CD4-positive, alpha-beta T cell treated with Interleukin-15 for 4 hours (primary cell): ENCODE measurements around the gene NKX3-2.
A peak's percentile ranks its signal among the peaks of the same experiment; 100 is the strongest.
"Not testable (repeated sequence)": the region's sequence is repeated elsewhere in the genome, so short reads cannot be mapped to it uniquely, and the experiment has no call there.

Experiments
- DNase-seq: peaks from one replicate; pipeline ENCODE4 v3.0.0-alpha.2; 2020; ENCODE audit warnings: low spot score

The NKX3-2 gene

DNA sequence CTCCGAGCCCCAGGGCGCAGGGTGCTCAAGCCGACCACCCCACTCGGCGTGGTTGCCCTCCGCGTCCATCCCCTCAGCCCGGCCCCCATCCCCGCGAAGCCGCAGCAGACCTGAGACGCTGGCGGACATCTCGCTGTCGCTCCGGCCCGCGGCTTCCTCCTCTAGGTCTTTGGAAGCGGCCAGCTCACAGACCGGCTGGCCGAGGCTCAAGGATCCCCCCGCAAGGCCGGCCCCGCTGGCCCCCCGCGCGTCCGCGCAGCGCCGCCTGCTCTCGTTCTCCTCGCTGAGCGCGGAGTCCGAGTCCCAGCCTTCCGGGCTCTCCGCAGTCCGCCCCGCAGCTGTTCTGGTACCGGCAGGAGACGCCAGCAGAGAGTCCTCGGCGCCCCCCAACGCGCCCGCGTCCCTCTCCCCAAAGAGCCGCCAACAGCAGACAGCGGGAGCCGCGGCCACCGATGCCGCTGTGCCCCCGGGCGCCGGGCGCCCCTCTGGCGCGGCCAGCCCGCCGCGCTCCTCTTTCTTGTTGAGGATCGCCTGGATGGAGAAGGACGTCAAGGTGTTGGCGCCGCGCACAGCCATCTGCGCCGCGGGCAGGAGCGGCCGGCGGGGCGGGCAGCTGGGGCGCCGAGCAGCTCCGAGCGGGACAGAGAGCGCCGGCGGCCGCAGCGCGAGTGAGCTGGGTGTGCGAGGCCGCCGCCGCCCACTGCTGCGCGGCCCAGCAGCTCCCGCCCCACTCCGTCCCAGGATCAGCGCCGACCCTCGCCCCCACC, at the start of gene NKX3-2:
Gene NKX3-2 (minus strand): TSS at position 670 of the 767 bp plus-strand sequence. CDS start 94 bp downstream, at position 576.
- DNase-seq: no peak

DNA sequence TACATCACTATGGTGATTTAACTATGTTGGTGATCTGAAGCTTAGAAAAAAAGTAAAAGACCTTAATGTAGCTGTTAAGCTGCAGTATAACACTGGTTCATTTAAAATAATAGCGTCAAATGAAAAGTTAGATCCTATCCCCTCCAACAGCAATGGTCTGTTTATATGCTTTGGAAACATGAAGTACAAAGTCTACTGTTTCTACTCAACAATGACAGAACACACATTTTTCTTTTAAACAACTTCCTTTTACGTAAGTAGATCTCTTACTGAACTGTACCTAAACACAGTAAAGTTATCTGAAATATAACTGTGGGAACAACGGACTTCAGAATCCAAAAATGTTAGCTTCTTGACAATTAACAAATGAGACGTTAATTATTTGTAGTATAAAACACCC, 47.9 kb upstream of the NKX3-2 start:
- DNase-seq: no peak

DNA sequence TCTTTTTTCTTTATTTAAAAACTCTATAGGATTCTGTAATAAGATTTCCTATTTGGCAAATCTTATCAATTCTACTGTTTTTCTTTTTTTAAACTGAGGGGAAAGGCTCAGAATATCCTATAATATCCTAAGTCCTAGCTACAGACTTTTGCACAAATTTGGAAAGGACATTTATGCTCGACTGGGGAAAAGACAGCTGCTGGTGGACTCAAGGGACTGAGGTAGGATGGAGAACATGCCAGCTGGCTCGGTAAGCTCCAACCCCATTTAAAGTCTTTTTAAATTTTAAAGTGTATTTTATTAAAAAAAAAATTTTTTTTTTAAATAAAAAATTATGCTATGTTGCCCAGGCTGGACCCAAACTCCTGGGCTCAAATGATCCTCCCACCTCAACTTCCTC, 46.5 kb upstream of the NKX3-2 start:
- no peak for DNase-seq

GRCh38 chr4:13588954-13589353, 44.6 kb upstream of the NKX3-2 start:
- no peak for DNase-seq

DNA sequence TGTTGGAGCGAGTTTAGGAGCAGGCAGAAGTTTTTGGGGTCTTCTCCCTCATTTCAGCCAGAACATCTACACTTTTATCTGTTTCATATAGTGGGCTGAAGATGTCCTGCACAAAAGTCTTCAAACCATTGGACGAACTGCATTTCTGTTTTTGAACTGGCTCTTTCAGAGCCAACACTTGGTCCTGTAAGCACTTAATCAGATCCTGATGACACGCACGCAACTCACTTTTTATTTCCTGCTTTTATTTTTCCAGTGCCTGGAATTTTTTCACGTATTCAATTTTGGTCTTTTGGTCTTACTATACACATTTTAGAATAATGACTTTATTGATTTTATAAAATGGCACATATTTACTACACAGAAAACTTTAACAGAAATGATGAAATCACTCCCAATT, 40.2 kb upstream of the NKX3-2 start:
- DNase-seq: no peak

GRCh38 chr4:13580036-13580435, 35.7 kb upstream of the NKX3-2 start:
- no peak for DNase-seq

DNA sequence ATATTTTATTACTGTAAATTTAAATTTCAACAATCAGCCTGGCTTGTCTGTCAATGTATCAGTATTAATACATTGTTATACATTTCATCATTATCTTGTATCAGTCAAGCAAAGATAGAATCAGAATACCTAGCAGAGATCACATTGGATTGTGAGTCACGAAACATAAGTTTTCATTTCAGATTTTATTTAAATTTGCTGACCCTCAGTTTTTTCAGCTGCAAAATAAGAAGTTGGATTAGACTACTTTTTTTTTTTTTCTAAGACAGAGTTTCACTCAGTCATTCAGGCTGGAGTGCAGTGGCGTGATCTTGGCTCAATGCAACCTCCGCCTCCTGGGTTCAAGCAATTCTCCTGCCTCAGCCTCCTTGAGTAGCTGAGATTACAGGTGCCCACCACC, 33.4 kb upstream of the NKX3-2 start:
- no peak for DNase-seq

DNA sequence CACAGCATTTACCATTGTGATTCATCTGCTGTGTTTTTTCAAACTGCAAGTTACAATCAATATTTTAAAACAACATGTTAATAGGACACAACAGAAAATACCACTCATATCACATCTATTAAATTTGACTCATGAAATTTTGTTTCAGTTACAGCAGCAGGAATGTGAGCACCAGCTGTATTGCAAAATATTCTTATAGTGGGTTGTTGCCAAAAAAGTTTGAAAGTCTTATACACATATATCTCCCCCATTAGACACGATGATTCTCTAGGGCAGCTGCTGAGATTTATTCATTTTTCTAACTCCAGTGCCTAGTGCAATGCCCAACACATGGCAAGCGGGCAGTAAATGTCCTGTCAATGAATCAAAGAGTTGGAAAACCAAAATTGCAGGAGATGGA, 26.6 kb upstream of the NKX3-2 start:
- DNase-seq: no peak

- DNase-seq: no peak
Measured at GRCh38 chr4:13567125-13567524, 22.8 kb upstream of the NKX3-2 start.

DNA sequence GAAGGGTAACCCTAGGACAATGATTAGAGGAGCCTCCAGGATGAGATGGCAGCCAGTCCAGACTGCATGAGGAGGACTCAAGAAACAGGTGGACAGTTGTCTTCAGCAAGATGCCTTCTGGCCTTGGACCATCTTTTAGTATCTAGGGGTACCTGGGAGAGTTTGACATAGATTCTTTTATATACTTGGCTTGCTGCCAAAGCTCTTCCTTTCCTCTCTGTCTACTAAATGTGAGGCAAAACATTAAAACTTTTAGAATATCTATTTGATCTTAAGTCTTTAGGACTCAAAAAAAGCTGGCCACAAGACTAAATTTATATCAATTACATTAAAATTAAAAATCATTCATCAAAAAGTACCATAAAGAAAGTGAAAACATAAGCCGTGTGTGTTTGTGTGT, 18.6 kb upstream of the NKX3-2 start:
- no peak for DNase-seq

DNA sequence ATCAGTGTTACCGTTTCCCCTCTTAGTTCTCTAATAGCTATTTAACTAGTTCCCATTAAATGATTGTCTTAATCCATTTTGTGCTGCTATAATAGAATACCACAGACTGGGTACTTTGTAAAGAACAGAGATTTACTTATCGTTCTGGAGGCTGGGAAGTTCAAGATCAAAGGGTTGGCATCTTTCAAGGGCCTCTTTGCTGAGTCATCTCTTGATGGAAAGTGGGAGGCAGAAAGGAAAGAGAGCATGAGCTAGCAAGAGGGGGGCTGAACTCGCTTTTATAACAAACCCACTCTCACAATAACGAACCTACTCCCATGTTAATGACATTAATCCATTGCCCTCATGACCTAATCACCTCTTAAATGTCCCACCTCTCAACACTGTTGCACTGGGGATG, 17.4 kb upstream of the NKX3-2 start:
- DNase-seq: no peak

GRCh38 chr4:13560111-13560510, 15.8 kb upstream of the NKX3-2 start:
- not testable (repeated sequence) for DNase-seq

GRCh38 chr4:13559413-13559812, 15.1 kb upstream of the NKX3-2 start:
- no peak for DNase-seq

GRCh38 chr4:13558881-13559280, 14.6 kb upstream of the NKX3-2 start:
- no peak for DNase-seq

DNA sequence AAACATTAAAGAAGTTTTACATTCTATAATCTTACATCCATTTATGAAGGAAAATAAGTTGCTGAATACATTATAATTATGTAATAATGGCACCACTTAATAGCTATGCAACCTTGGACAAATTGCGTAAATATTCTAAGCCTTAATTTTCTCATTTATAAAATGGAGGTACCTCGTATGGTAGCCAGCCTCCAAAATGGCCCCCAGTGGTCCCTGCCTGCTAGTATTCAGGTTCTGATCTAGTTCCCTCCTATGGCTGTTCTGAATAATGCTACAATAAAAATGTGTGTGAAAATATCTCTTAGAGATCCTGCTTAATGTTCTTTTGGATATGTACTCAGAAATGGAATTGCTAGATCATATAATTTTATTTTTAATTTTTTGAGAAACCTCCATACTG, 11.0 kb upstream of the NKX3-2 start:
- no peak for DNase-seq

- no peak for DNase-seq
Measured at GRCh38 chr4:13553081-13553480, 8.8 kb upstream of the NKX3-2 start.

- DNase-seq: peak; percentile 74
Measured at GRCh38 chr4:13548984-13549546, 4.8 kb upstream of the NKX3-2 start.

GRCh38 chr4:13548059-13548983, 4.0 kb upstream of the NKX3-2 start:
- DNase-seq: no peak

DNA sequence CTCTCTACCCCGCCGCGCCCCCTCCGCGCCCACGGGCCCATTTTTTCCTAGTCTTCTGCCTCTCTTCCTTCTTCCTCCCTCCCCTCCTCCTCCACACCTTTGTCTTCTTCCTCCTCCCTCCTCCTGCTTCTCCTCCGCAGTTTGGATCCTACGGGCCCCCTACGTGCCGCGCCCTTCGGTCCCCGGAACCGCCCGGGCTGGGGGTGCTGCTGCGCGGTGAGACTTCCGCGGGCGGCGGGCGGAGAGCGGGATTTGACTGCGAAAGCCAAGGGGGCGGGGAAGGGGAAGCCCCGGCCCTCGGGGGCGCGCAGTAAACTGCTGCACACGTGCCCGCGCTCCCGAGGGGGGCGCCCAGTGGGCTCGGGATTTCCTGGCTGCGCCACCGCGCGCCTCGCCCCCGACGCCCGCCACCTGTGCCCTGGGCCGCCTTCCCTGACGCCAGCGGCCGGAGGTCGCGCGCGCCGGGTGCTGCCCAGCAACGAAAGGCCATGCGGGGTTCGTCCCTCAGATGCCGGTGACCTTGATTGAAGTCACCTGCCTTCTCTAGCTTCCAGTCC, 3.3 kb upstream of the NKX3-2 start:
- no peak for DNase-seq

GRCh38 chr4:13546941-13547484, 2.7 kb upstream of the NKX3-2 start:
- DNase-seq: no peak

DNA sequence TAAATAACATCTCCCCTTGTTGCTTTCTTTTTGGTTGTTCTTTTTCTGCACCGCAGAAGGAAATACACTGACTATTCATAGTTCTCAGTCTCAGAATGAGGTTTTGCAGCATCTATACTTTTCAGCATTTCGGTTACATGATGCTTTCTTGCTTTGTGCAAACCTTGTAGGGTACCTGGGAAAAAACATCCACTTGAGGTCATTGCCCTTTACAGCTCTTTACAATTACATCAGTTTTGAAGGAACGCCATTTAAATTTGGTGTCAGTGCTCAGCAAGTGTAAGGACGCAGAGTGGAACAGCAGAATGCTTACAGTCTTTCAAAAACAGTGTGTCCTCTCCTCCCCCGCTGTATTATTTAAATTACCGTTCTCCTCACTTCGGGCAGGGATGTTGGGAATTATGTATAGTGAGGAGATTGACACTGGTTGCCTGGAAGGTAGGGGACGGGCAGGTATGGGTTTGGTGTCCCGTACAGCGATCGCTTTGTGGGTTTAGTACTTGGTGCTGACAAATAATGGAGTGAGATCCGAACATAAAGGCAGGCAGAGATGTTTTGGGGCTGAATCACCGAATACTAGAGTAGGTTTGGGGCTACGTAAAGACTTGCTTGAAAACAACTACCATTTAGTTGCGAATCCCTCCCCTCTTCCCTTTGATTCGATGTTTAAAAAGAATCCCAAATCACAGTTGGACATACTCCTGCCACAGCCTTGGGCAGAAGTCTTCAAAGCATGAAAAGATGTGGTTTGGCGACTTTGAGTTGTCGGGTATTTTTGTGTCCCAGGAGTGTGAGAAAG, 2.0 kb upstream of the NKX3-2 start:
- no peak for DNase-seq
